Glutamatergic neuron (in vitro differentiated cells): Measurements from ENCODE around the gene TMEM94. TPM values are rescaled to one million over a fixed set of nuclear protein-coding genes. Genes with fewer than 3 reads are reported as not detected.

Experiments used
- DNase-seq: peaks from one replicate; pipeline ENCODE4 v3.0.0; 2022
- H3K27ac Mint-ChIP-seq: one replicate; pipeline ENCODE4 v1.8.0; 2020; ENCODE audit warnings: mild to moderate bottlenecking, mixed read lengths, inconsistent platforms; ENCODE audit not compliant: unreplicated experiment
- H3K27me3 Mint-ChIP-seq: one replicate; pipeline ENCODE4 v1.8.0; 2020; ENCODE audit warnings: mild to moderate bottlenecking, moderate library complexity, mixed read lengths, inconsistent platforms; ENCODE audit not compliant: unreplicated experiment
- H3K36me3 Mint-ChIP-seq: one replicate; pipeline ENCODE4 v1.8.0; 2020; ENCODE audit warnings: mild to moderate bottlenecking, mixed read lengths, inconsistent platforms; ENCODE audit not compliant: unreplicated experiment
- H3K4me1 Mint-ChIP-seq: one replicate; pipeline ENCODE4 v1.8.0; 2020; ENCODE audit warnings: mild to moderate bottlenecking, low read depth, mixed read lengths, inconsistent platforms; ENCODE audit not compliant: unreplicated experiment
- H3K4me3 Mint-ChIP-seq: one replicate; pipeline ENCODE4 v1.8.0; 2020; ENCODE audit warnings: mild to moderate bottlenecking, mixed read lengths, inconsistent platforms; ENCODE audit not compliant: unreplicated experiment
- H3K9me3 Mint-ChIP-seq: one replicate; pipeline ENCODE4 v1.8.0; 2020; ENCODE audit warnings: mild to moderate bottlenecking, moderate library complexity, mixed read lengths, inconsistent platforms; ENCODE audit not compliant: unreplicated experiment
- CTCF ChIP-seq: fragments of 200-600 bp; sonication (generic); IDR thresholded peaks from one replicate; pipeline ENCODE4 v1.5.0; 2021; ENCODE audit not compliant: partially characterized antibody, unreplicated experiment
- total RNA-seq: library from RNA; stranded (reverse); fragmentation: NEBNext Ultra II Directional; extraction: Animal tissue kit (Norgen Biotek cat#: 25700); gene quantifications from one replicate; pipeline ENCODE4 v1.2.1, GENCODE V29; 2021; ENCODE audit not compliant: unreplicated experiment

The TMEM94 gene
- total RNA-seq, 1 donor from 2014 or later = 117 TPM

GRCh38 chr17:75531721-75532072, 75.3 kb downstream of the TMEM94 start:
- Mint-ChIP-seq H3K4me3 (no peak overlapping the region), H3K36me3 (no peaks in the 10 kb centered on the region), H3K9me3 (peaks cover 2% of the 10 kb centered on the region), H3K4me1 (peaks cover 4% of the 10 kb centered on the region), H3K27me3 (no peaks in the 10 kb centered on the region), H3K27ac (no peak overlapping the region)
- no peak for DNase-seq
- no peak for TF ChIP-seq CTCF

GRCh38 chr17:75535119-75535537, 78.7 kb downstream of the TMEM94 start:
- Mint-ChIP-seq H3K4me1 (peaks cover 4% of the 10 kb centered on the region), H3K9me3 (peaks cover 4% of the 10 kb centered on the region), H3K4me3 (peak overlapping the region; percentile 28), H3K27ac (peak overlapping the region; percentile 74), H3K27me3 (no peaks in the 10 kb centered on the region), H3K36me3 (no peaks in the 10 kb centered on the region)
- no peak for TF ChIP-seq CTCF
- peak; percentile 56 for DNase-seq

GRCh38 chr17:75535871-75536270, 79.4 kb downstream of the TMEM94 start:
- Mint-ChIP-seq H3K9me3 (peaks cover 4% of the 10 kb centered on the region), H3K27me3 (no peaks in the 10 kb centered on the region), H3K4me1 (peaks cover 4% of the 10 kb centered on the region), H3K4me3 (no peak overlapping the region), H3K36me3 (no peaks in the 10 kb centered on the region), H3K27ac (no peak overlapping the region)
- no peak for TF ChIP-seq CTCF
- no peak for DNase-seq

GRCh38 chr17:75536366-75536765, 79.9 kb downstream of the TMEM94 start:
- no peaks in the 10 kb centered on the region for H3K36me3 Mint-ChIP-seq
- H3K27me3 Mint-ChIP-seq = no peaks in the 10 kb centered on the region
- TF ChIP-seq CTCF = no peak
- H3K4me3 Mint-ChIP-seq = no peak overlapping the region
- no peak for DNase-seq
- peaks cover 4% of the 10 kb centered on the region for H3K4me1 Mint-ChIP-seq
- H3K9me3 Mint-ChIP-seq = peaks cover 4% of the 10 kb centered on the region
- H3K27ac Mint-ChIP-seq = no peak overlapping the region

GRCh38 chr17:75539967-75540729, 83.7 kb downstream of the TMEM94 start:
- Mint-ChIP-seq H3K36me3 (no peaks in the 10 kb centered on the region), H3K27me3 (peaks cover 6% of the 10 kb centered on the region), H3K4me1 (no peaks in the 10 kb centered on the region), H3K27ac (no peak overlapping the region), H3K4me3 (no peak overlapping the region), H3K9me3 (peaks cover 2% of the 10 kb centered on the region)
- TF ChIP-seq CTCF = no peak
- no peak for DNase-seq
